NCI-H82 treated with DMSO at 0.1 percent for 48 hours (cell line): Measurements from ENCODE around the gene CEACAM19.
"Not testable (repeated sequence)": the region's sequence is repeated elsewhere in the genome, so short reads cannot be mapped to it uniquely, and the experiment has no call there.

Experiments
- DNase-seq: peaks from one replicate; lab custom pipeline; 2025; ENCODE audit not compliant: unreplicated experiment; lab: John Stamatoyannopoulos, UW

CEACAM19 gene, protein sequence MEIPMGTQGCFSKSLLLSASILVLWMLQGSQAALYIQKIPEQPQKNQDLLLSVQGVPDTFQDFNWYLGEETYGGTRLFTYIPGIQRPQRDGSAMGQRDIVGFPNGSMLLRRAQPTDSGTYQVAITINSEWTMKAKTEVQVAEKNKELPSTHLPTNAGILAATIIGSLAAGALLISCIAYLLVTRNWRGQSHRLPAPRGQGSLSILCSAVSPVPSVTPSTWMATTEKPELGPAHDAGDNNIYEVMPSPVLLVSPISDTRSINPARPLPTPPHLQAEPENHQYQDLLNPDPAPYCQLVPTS

DNA sequence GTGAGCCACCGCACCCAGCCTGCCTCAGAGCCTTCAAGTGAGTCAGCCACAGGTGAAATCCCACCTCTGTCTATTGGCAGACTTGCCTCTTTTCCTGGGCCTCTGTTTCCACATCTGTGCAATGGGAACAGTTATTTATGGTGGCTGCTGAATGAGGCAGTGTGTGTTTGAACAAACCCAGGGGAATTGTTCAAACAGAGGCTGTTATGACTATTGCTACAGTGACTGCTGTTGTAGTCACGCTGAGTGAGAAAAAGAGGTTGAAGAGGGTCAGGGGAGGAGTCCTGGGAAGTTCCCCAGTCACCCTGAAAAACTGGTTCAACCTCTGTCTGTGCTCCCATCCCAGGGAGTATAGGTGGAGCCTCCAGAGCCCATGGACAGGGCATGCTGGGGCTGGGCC is at the start of gene CEACAM19:
CEACAM19 (plus strand) TSS at position 83 of the 400 bp plus-strand sequence. CDS start 450 bp downstream, outside the sequence.
- DNase-seq: no peak

DNA sequence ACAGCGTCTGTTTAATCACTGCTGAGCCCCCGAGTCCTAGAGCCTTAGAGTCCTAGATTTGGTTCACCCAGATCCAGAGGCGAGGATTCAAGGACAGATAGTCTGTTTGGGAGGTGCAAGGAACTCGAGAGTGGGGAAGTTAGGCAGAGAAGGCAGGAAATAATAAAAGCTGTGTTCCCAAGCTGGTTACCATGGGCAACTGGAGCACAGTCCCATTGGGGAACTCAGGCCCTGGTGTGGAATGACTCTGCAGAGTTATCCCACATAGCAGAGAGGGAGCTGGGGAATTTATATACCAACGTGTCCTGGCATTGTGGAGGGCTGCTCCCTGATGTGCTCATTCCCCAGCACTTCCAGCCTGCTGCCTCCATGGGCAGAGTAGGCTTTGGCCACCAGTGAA is 48.2 kb upstream of the CEACAM19 start:
- DNase-seq: no peak

DNA sequence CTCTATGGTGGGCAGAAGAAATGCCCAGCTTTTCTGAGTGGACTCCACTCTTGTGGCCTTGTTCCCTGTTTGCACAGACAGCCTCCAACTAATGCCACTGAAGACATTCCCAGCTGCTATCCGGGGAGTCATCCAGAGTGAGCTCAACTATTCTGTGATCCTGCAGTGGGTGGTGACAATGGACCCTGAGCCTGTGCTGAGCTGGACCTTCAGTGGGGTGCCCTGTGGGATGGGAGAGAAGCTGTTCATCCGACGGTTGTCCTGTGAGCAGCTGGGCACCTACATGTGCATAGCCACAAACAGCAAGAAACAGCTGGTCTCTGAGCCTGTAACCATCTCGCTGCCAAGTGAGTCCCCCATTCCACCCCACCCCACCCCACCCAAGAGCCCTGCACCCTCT is 47.7 kb upstream of the CEACAM19 start:
- no peak for DNase-seq

DNA sequence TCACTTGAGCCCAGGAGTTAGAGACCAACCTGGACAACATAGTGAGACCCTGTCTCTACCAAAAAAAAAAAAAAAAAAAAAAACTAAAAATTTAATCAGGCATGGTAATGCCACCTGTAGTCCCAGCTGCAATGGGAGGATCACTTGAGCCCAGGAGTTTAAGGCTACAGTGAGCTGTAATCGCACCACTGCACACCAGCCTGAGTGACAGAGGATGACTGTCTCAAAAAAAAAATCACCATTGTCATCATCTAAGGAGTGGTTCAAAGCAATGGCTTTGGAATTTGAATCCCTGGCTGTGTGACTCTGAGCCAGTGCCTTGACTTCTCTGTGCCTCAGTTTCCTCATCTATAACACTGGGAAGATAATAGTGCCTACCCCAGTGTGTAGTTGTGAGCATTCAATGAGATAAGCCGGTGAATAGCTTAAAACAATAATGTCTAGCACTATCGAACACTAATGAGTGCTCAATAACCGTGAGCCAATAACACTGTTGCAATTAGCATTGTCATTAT is 46.4 kb upstream of the CEACAM19 start:
- DNase-seq: no peak

DNA sequence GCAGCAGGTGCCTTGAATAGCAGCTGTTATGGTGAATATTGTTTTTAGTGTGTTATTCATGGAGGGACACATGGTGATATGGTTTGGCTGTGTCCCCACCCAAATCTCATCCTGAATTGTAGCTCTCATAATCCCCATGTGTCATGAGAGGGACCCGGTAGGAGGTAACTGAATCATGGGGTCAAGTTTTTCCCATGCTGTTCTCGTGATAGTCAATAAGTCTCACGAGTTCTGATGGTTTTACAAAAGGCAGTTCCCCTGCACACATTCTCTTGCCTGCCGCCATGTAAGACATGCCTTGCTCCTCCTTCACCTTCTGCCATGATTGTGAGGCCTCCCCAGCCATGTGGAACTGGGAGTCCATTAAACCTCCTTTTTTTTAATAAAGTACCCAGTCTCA is 45.6 kb upstream of the CEACAM19 start:
- DNase-seq: not testable (repeated sequence)

DNA sequence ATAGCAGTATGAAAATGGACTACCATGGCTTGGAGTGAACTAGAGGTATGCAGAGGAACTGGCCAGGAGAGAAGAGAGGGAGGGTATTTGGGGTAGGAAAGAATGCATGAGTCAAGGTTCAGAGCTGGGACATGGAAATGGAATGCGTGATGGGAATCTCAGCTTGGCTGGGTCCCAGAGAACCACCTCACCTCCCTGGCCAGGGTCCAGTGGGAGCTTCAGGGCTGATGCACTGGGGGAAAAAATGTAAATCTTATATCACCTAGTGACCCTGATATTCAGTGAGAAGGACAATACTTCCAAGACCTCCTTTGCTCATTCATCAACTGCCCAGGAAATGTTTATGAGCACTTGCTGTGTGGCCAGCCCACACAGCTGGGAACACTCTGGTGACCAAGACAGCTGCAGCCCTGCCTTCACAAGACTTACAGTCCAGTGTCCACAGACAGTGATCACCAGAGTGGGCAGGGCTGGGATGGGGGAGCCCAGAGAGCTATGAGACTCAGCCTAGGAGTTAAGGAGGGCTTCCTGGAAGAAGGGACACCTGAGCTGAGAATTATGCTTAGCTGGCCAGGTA is 45.1 kb upstream of the CEACAM19 start:
- no peak for DNase-seq

DNA sequence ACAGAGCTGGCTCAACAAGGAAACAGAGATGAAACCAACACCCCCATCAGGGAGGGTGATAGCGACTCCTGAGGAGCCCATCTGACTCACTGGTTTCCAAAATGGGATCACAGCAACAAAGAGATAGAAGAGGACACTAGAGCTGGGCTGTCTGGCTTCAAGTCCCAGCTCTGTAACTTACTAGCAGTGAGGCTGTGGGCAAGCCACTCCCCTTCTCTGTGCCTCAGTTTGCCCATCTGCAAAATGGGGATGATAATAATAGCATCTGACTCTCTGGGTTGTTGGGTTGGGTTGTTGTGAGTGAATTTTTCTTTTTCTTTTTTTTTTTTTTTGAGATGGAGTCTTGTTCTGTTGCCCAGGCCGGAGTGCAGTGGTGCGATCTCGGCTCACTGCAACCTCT is 43.7 kb upstream of the CEACAM19 start:
- no peak for DNase-seq

DNA sequence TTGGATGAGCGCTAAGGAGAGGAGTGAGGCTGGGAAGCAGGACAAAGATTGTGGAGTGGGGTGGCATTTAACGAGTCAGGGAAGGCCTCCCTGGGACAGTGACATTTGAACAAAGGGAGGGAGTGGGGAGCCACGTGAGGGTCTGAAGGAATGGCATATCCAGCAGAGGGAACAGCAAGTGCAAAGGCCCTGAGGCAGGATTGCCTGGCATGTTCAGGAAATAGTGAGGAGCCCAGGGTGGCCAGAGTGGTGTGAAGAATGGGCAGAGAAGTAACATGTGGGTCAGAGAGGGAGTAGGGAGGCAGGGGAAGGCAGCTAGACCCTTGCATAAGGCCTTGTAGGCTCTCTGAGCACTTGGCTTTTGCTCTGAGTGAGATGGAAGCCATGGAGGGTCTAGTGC is 42.5 kb upstream of the CEACAM19 start:
- no peak for DNase-seq

DNA sequence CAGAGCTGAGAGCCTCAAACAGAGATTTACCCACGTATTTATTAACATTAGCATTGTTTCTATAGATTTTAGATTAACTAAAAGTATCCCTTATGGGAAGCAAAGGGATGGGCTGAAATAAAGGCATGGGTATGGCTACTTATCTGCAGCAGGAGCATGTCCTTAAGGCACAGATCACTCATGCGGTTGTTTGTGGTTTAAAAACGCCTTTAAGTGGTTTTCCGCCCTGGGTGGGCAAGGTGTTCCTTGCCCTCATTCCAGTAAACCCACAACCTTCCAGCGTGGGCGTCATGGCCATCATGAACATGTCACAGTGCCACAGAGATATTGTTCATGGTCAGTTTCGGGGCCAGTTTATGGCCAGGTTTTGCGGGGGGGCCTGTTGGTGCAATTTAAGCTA is 39.7 kb upstream of the CEACAM19 start:
- DNase-seq: not testable (repeated sequence)

DNA sequence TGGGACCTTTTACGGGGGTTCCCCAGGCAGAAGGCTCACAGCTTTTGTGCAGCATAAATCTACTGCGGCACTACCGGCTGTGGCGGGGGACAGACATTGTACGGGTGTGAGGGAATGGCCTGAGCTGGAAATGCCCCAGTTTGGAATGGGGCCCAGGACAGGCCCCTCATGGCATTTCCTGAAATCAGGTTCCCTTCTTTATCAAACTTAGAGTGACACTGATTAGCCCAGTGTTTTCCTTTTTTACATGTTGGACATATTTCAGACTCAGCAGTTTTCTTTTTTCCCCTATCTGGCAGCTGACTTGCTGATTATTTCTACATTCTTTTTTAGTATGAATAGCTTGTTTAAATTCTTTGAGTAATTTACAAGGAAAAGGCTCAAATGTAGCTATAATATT is 37.2 kb upstream of the CEACAM19 start:
- DNase-seq: not testable (repeated sequence)

DNA sequence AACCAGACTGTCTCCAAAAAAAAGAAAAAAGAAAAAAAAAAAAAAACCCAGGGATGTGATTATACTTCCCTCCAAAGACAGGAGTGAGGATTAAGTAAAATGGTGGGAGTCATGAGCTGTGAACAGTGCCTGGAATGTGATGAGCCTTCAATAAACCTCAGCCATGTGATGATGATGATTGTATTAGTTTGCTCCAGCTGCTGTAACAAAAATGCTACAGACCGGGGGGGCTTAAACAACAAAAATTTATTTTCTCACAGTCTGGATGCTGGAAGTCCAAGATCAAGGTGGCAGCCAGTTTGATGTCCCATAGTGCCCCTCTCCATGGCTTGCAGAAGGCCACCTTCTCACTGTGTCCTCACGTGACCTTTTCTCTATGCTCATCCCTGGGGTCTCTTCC is 36.5 kb upstream of the CEACAM19 start:
- no peak for DNase-seq

DNA sequence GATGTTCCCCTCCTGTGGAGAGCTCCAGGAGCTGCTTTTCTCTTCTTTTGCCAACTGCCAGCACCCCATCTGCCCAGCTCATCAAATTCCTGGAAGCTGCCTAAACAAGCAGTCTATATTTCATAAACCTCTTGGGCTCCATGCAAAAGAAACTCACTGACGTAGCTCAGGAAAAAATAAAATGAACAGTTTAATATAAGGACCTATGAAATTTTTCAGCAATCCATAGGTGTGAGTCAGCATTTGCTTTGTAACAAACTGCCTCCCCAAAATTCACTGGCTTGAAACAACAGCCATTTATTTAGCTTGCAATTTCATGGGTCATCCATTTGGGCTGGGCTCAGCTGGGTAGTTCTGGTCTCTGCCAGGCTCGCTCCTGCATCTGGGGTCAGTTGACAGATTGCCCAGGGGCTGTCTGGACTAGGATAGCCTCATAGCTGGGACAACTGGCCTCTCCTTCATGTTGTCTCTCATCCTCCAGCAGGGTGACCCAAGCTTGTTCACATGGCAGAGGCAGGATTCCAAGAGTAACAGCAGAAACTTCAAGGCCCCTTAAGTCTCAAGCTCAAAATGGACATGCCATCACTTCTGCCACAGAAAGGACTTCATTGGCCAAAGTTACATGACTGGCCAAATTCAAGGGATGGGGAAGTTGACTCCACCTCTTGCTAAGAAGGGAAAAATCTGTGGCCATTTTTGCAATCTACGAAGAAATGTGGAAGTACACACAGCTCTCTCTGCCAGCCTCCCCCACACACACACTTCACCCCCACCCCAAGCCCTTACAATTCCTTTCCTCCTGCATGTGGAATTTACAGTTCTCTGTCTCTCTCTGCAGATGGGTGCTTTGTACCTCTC is 35.5 kb upstream of the CEACAM19 start:
- no peak for DNase-seq

DNA sequence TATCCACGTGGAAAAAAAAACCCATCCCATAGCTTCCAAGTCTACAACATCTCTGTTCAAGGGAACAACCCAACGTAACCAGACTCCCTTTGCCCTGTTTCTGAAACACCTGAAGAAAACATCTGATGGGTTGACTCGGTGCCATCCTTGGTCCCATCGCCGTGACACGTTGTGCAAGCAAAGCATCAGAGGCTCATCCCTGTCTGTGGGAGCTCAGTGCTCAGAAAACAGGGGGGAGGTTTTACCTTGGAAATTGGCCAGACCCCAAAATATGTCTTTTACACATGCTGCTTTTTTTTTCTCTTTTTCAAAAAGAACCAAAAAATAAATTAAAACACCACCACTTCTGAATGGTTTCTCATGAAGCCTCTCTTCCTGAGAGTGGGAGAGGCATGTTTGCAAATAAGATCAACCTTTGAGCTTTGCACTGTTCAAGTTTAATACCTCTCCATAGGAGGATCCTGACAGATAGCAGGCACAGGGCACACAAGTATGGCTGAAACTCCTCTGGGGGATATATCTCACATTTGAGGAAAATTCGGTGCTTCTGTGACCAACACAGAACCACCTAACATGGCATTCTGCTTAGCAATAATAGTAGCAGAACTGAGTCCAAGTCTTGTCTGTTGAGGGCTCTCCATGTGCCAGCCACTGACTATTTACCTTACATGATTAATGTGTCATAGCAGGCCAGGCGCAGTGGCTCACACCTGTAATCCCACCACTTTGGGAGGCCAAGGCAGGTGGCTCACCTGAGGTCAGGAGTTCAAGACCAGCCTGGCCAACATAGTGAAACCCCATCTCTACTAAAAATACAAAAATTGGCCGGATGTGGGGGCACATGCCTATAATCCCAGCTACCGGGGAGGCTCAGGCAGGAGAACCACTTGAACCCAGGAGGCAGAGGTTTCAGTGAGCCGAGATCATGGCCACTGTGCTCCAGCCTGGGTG is 34.6 kb upstream of the CEACAM19 start:
- no peak for DNase-seq

DNA sequence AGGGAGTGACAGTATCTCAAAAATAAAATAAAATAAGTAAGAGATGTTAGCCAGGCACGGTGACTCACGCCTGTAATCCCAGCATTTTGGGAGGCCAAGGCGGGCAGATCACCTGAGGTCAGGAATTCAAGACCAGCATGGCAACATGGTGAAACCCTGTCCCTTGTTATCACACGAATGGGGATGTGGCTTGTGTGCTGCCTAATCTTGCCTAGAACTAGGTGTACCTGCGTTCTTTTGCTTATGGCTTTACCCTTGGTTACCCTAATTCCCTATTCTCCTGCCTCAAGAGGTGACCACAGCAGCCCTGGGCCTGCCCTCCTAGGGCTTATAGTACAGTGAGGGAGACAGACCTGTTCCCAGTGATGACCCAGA is 33.9 kb upstream of the CEACAM19 start:
- DNase-seq: no peak

DNA sequence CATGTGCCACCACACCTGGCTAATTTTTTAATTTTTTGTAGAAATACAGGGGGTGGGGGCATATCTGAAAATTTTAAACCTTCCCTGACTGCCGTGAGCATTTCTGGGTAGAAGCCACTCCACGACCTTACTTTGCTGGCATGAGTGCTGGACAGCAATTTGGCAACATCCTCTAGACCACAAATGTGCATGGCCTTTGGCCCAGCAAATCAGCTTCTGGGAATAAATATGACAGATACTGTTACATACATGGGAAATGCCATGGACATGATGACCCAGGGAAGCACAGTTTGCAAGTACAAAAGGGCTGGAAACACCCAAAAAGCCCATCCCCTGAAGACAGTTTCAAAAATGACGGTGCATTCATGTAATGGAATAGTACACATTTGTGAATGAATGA is 30.8 kb upstream of the CEACAM19 start:
- DNase-seq: no peak

DNA sequence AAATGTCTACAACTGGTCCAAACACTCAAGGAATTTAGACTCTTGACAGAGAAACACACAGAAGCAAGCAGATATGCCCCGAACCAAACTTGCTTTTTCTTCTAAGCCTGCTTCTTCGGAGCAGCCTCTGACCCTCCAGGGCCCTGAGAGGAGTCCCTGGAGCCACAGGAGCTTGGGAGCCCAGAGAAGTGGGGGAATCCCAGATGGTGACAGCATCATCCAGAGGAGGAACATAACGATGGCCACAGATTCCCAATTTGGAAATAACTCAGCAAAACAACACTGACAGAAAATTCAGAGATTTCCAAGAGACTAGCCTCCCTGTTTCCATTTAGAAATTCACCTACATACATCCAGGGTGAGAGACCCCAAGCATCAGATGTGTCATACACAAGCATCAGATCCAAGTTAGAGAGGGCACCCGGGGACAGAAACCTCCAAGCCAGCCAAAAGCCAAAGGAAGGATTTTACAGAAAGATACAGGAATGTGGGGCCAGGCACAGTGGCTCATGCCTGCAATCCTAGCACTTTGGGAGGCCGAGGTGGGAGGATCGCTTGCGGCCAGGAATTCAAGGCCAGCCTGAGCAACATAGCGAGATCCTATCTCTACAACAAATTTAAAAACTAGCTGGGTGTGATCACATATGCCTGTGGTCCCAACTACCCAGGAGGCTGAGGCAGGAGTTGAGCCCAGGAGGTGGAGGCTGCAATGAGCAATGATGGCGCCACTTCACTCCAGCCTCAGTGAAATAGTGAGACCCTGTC is 29.6 kb upstream of the CEACAM19 start:
- DNase-seq: no peak

DNA sequence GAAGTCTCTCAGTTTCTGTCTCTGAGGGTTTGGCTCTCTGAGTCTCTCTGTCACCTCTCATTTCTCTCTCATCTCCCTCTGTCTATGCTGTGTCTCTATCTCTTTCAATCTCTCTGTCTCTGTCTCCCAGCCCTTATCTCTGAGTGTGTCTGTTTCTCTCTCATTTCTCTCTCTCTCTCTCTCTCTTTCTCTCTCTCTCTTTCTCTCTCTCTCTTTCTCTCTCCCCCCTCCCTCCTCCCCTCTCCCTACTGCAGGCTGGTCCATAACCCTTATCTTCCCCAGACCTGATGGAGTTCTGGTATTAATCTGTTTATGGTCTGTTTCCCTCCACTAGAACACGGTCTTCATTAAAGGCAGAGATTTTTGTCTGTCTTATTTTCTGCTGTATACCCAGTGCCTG is 28.9 kb upstream of the CEACAM19 start:
- DNase-seq: no peak

DNA sequence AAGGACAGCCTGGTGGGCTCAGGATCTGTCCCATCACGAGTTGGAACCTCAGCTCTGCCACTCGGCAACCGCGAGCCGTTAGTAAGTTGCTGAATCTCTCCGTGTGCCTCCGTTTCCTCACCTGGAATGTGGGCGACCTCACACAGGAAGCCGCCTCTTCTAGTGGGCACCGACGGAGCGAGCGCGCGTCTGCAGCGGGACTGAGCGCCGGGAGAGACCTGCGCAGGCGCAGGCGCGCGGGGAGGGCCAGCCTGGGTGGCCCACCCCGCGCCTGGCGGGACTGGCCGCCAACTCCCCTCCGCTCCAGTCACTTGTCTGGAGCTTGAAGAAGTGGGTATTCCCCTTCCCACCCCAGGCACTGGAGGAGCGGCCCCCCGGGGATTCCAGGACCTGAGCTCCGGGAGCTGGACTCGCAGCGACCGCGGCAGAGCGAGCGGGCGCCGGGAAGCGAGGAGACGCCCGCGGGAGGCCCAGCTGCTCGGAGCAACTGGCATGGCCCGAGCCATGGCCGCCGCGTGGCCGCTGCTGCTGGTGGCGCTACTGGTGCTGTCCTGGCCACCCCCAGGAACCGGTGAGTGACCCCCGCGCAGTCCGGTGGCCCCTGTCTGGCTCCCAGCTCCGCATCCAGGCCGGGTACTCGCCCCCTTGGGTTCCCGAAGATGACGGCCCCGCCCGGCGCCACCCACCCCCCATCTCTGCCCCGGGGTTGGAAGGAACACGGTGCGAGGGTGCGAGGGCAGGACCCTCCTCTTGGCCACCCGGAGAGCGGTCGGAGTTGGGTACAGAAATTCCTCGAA is 27.5 kb upstream of the CEACAM19 start, which contains the start of gene PVR:
PVR (plus strand) TSS at position 306 of the 797 bp plus-strand sequence; CDS start at position 493, 187 bp downstream.
- DNase-seq: peak; percentile 40

DNA sequence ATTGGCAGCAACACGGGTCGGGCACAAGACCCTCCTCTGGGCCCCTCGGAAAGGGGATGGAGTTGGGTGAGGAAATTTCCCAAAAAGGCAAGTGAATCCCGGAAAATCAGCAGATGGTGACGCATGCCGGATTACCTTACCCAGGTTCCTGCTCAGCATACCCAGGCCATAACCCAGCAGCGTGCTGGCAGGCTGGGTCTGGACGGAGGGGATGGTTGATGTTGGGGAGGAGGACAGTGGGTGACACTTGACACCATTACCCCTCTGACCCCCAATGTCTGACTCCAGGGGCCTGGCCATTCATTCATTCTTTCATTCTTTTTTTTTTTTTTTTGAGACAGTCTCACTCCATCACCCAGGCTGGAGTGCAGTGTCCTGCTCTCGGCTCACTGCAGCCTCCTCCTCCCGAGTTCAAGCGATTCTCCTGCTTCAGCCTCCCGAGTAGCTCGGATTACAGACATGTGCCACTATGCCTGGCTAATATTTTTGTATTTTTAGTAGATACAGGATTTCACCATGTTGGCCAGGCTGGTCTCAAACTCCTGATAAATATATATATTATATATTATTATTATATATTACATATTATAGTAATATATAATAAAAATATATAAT is 26.8 kb upstream of the CEACAM19 start:
- DNase-seq: no peak
